ENCODE data around the gene TTC7B. TPM values are rescaled to one million over a fixed set of nuclear protein-coding genes. Genes with fewer than 3 reads are reported as not detected.

The TTC7B gene
- total and polyA plus RNA-seq, 2 experiments from 2014 or later: 7.9 to 28.6 TPM

DNA sequence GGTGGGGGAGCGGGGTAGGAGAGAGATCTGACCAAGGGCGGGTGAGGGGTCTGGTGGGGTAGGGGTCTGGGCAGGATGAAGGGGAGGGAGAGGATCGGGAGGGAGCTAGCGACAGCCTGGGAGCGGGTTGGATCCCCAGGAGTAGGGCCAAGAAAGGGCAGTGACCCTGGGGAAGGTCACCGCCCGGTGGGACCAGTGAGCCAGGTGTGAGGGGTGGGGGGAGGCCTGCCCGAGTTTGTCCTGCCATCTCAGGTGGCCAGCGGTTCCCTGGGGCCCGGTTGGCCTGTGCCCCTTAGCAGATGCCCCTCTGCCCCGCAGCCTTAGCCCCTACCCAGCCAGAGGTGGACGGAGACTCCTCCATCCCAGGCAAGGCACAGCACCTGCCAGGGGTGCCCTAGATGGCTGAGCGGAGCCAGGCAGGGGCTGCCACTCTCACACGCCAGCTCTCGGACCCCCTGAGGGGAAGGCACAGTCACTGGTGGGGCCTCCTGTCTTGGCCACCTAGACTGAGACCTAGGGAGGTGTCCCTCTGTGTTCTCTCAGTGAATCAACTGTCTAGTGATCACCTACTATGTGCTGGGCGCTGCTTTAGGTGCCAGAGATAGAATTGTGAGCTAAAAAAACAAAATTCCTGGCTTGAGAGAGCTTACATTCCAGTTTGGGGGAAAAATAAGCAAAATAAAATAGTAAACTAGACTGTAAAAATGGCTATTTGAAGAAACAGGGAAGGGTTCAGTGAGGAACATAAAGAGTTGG is 629 bp upstream of the TTC7B start:
- H3K27me3 ChIP-seq (ENCODE audit: insufficient read depth): peaks cover 14% of the 10 kb centered on the region
- H3K36me3 ChIP-seq (ENCODE audit: insufficient read depth): no peaks in the 10 kb centered on the region
- Mint-ChIP-seq H3K36me3 (ENCODE audit: low read depth) (peaks cover 2% of the 10 kb centered on the region; the same call in 1 of the 3 replicates), H3K27me3 (ENCODE audit: insufficient read depth, low read depth, poor library complexity) (peaks cover 17% of the 10 kb centered on the region), H3K4me1 (peaks cover 8% of the 10 kb centered on the region), H3K9me3 (peaks cover 3% of the 10 kb centered on the region), H3K4me3 (peak overlapping the region; percentile 60), H3K27ac (no peak overlapping the region)
- no peaks in the 10 kb centered on the region for H3F3A ChIP-seq (replicated peaks; ENCODE audit: low read depth)
- peak overlapping the region; percentile 93 for H2AFZ ChIP-seq
- H3K4me1 ChIP-seq (ENCODE audit: insufficient read depth): peaks cover 13% of the 10 kb centered on the region
- no peaks in the 10 kb centered on the region for H3K9me2 ChIP-seq (ENCODE audit: insufficient read depth)
- ATAC-seq (peak; percentile 69), DNase-seq (ENCODE audit: low spot score) (no peak)
- peak overlapping the region; percentile 75 for H3K4me2 ChIP-seq
- TF ChIP-seq STAT1 (IDR thresholded peaks at IDR 0.05; ENCODE audit: unreplicated experiment) (no peak), ZNF331 (CRISPR knock-in tag; IDR thresholded peaks at IDR 0.05; ENCODE audit: low read depth) (no peak), JUNB (IDR thresholded peaks at IDR 0.05; ENCODE audit: unreplicated experiment) (no peak), ZNF114 (CRISPR knock-in tag; IDR thresholded peaks at IDR 0.05) (no peak), EZH2 (IDR thresholded peaks at IDR 0.05; ENCODE audit: low read depth, unreplicated experiment) (no peak), POLR2AphosphoS5 (IDR thresholded peaks at IDR 0.05; ENCODE audit: low read depth) (no peak), CREB1 (CRISPR knock-in tag; IDR thresholded peaks at IDR 0.05; ENCODE audit: low read depth) (no peak), NANOG (IDR thresholded peaks at IDR 0.05; ENCODE audit: borderline replicate concordance) (no peak), EZH2phosphoT487 (IDR thresholded peaks at IDR 0.05; ENCODE audit: unreplicated experiment) (no peak)
- TF ChIP-seq, protein P1, sequence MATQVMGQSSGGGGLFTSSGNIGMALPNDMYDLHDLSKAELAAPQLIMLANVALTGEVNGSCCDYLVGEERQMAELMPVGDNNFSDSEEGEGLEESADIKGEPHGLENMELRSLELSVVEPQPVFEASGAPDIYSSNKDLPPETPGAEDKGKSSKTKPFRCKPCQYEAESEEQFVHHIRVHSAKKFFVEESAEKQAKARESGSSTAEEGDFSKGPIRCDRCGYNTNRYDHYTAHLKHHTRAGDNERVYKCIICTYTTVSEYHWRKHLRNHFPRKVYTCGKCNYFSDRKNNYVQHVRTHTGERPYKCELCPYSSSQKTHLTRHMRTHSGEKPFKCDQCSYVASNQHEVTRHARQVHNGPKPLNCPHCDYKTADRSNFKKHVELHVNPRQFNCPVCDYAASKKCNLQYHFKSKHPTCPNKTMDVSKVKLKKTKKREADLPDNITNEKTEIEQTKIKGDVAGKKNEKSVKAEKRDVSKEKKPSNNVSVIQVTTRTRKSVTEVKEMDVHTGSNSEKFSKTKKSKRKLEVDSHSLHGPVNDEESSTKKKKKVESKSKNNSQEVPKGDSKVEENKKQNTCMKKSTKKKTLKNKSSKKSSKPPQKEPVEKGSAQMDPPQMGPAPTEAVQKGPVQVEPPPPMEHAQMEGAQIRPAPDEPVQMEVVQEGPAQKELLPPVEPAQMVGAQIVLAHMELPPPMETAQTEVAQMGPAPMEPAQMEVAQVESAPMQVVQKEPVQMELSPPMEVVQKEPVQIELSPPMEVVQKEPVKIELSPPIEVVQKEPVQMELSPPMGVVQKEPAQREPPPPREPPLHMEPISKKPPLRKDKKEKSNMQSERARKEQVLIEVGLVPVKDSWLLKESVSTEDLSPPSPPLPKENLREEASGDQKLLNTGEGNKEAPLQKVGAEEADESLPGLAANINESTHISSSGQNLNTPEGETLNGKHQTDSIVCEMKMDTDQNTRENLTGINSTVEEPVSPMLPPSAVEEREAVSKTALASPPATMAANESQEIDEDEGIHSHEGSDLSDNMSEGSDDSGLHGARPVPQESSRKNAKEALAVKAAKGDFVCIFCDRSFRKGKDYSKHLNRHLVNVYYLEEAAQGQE (IDR thresholded peaks at IDR 0.05; ENCODE audit: unreplicated experiment): no peak
- TF ChIP-seq, protein P2, sequence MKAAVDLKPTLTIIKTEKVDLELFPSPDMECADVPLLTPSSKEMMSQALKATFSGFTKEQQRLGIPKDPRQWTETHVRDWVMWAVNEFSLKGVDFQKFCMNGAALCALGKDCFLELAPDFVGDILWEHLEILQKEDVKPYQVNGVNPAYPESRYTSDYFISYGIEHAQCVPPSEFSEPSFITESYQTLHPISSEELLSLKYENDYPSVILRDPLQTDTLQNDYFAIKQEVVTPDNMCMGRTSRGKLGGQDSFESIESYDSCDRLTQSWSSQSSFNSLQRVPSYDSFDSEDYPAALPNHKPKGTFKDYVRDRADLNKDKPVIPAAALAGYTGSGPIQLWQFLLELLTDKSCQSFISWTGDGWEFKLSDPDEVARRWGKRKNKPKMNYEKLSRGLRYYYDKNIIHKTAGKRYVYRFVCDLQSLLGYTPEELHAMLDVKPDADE (IDR thresholded peaks at IDR 0.05): no peak
- TF ChIP-seq, protein P3, sequence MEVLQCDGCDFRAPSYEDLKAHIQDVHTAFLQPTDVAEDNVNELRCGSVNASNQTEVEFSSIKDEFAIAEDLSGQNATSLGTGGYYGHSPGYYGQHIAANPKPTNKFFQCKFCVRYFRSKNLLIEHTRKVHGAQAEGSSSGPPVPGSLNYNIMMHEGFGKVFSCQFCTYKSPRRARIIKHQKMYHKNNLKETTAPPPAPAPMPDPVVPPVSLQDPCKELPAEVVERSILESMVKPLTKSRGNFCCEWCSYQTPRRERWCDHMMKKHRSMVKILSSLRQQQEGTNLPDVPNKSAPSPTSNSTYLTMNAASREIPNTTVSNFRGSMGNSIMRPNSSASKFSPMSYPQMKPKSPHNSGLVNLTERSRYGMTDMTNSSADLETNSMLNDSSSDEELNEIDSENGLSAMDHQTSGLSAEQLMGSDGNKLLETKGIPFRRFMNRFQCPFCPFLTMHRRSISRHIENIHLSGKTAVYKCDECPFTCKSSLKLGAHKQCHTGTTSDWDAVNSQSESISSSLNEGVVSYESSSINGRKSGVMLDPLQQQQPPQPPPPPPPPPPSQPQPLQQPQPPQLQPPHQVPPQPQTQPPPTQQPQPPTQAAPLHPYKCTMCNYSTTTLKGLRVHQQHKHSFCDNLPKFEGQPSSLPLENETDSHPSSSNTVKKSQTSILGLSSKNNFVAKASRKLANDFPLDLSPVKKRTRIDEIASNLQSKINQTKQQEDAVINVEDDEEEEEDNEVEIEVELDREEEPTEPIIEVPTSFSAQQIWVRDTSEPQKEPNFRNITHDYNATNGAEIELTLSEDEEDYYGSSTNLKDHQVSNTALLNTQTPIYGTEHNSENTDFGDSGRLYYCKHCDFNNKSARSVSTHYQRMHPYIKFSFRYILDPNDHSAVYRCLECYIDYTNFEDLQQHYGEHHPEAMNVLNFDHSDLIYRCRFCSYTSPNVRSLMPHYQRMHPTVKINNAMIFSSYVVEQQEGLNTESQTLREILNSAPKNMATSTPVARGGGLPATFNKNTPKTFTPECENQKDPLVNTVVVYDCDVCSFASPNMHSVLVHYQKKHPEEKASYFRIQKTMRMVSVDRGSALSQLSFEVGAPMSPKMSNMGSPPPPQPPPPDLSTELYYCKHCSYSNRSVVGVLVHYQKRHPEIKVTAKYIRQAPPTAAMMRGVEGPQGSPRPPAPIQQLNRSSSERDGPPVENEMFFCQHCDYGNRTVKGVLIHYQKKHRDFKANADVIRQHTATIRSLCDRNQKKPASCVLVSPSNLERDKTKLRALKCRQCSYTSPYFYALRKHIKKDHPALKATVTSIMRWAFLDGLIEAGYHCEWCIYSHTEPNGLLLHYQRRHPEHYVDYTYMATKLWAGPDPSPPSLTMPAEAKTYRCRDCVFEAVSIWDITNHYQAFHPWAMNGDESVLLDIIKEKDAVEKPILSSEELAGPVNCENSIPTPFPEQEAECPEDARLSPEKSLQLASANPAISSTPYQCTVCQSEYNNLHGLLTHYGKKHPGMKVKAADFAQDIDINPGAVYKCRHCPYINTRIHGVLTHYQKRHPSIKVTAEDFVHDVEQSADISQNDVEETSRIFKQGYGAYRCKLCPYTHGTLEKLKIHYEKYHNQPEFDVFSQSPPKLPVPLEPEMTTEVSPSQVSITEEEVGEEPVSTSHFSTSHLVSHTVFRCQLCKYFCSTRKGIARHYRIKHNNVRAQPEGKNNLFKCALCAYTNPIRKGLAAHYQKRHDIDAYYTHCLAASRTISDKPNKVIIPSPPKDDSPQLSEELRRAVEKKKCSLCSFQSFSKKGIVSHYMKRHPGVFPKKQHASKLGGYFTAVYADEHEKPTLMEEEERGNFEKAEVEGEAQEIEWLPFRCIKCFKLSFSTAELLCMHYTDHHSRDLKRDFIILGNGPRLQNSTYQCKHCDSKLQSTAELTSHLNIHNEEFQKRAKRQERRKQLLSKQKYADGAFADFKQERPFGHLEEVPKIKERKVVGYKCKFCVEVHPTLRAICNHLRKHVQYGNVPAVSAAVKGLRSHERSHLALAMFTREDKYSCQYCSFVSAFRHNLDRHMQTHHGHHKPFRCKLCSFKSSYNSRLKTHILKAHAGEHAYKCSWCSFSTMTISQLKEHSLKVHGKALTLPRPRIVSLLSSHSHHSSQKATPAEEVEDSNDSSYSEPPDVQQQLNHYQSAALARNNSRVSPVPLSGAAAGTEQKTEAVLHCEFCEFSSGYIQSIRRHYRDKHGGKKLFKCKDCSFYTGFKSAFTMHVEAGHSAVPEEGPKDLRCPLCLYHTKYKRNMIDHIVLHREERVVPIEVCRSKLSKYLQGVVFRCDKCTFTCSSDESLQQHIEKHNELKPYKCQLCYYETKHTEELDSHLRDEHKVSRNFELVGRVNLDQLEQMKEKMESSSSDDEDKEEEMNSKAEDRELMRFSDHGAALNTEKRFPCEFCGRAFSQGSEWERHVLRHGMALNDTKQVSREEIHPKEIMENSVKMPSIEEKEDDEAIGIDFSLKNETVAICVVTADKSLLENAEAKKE (CRISPR knock-in tag; IDR thresholded peaks at IDR 0.05): no peak
- TF ChIP-seq, protein P4, sequence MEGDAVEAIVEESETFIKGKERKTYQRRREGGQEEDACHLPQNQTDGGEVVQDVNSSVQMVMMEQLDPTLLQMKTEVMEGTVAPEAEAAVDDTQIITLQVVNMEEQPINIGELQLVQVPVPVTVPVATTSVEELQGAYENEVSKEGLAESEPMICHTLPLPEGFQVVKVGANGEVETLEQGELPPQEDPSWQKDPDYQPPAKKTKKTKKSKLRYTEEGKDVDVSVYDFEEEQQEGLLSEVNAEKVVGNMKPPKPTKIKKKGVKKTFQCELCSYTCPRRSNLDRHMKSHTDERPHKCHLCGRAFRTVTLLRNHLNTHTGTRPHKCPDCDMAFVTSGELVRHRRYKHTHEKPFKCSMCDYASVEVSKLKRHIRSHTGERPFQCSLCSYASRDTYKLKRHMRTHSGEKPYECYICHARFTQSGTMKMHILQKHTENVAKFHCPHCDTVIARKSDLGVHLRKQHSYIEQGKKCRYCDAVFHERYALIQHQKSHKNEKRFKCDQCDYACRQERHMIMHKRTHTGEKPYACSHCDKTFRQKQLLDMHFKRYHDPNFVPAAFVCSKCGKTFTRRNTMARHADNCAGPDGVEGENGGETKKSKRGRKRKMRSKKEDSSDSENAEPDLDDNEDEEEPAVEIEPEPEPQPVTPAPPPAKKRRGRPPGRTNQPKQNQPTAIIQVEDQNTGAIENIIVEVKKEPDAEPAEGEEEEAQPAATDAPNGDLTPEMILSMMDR (conservative IDR thresholded peaks at IDR 0.05; ENCODE audit: low read depth in 2 of 2): no peak
- no peak overlapping the region for H3K27ac ChIP-seq (ENCODE audit: low read depth)
- peak overlapping the region; percentile 53 for H3K4me3 ChIP-seq
- H3K79me2 ChIP-seq (replicated peaks; ENCODE audit: insufficient read depth): peaks cover 3% of the 10 kb centered on the region
- H4K20me1 ChIP-seq (replicated peaks; ENCODE audit: insufficient read depth): no peaks in the 10 kb centered on the region; the same call in 1 of the 2 replicates

All from GM23338 (cell line).